ENCODE data around the gene HLCS.

The HLCS gene

DNA sequence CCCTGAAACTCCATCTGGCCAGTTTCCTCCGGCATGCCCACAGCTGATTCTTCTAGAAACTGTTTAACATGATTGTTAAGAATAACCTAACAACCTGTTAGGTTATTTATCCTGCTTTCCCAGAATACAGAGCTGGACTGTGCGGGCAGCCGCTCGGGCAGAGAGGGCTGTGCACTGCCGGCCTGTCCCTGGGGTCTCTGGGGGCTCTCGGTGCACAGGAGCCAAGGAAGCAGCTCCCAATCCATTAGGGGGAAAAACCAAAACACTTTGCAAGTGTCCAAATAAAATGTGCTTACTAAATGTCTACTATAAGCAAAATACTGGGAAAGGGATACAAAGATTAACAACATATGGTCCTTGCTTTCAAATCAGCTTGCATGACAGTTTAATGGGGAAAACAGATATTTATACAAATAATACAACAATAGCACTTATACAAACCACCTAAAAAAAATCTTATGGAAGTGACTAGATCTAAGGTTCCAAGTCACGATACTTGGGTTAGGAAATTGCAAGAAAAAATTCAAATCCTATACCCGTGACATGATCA, 50.7 kb downstream of the HLCS start:
- no peak for DNase-seq (ENCODE audit: low read depth in 2 of 2, low spot score in 1 of 2)

DNA sequence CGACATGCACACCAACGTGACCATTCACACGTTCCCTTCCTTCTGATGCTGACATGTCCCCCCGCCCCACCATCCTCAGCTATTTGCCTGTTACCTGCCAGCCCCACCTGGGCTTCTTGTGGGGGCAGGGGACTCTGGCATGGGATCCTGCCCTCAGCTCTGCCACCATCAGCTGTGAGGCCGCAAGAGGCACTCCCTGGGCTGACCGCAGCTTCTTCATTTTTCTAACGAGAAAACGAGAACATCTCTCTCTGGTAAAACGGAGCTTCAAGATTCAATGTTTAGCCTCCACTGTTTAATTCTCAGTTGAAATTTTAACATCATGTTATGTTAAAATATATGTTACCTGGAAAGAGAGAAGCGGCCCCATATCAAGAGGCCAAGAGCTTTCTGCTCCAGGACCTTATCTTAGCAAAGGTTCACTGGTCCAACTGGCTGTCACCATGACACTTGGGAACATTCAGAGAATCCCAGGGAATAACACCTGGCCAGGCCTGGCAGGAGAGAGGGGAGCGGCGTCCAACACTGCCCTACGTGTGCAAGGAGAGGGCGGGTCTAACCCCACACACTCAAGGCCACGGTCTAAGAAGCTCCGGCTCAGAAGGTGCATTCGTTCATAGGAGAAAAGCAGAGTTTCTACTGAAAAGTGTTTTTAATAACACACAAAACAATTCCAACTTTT, 51.3 kb downstream of the HLCS start:
- DNase-seq (ENCODE audit: low read depth in 2 of 2, low spot score in 1 of 2), result no peak

DNA sequence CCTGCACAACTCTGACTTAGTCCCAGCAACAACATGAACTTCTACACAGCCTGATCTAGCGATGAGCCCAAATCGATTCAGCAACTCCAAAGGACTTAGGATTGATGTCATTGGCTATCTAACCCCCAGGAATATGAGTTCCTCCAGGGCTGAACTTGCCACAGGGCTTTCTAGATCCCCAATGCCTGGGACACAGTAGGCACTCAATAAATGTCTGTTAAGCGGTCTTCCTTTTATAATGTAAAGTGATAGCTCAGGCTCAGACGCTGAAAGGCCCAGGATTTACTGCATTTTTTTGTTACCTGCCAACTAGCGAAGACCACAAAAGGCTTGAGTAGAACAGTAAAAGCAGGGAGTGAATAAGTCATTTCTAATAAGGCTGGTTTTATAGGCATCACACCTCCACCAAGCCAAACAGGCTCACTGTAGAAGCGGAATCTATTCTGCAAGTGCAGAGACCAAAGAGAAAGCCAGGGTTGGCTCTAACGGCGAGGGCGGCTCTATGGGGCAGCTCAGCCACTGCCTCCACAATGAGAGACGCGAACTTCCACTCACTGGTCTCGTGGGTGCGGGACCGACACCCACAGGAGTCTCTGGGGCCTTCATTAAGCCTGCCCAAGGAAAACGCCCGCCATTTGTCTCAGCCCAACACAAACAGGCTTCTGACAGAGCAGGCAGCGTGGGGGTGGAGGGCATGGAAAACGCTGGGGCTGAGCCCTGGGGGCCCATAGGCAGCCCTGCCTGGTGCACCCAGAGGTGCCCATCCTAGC, 52.0 kb downstream of the HLCS start:
- no peak for DNase-seq (ENCODE audit: low read depth in 2 of 2, low spot score in 1 of 2)

DNA sequence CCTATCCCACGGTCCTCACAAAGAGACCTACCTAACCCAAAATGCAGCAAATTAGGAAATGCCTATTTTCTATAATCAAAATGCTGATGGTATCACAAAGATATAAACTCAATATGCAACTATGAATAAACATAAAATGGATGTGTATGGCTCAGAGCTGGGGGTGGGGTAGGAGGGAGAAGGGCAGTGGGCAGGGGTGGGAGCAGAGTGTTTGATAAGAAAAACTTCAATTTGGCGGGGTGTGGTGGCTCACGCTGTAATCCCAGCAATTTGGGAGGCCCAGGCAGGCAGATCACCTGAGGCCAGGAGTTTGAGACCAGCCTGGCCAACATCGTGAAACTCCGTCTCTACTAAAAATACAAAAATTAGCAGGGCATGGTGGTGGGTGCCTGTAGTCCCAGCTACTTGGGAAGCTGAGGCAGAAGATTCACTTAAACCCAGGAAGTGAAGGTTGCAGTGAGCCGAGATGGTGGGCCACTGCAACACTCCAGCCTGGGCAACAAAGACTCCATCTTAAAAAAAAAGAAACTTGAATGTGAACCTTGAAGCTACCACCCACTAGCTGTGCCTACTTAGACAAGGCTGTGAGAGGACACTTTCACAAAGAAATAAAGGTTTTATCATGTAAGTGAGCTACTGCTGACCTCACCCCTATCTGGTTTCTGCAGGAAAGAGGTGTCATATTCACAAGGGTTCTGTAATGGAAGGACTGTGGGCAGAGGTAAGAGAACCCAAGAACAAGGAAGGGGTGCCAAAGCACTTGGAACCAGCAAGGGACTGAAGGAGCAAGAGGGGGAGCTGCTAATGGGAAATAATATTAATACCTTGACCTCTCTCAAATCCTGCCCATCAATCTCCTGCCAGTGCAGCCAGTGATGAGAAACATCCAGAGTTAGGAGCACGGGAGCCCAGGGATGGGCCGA, 53.0 kb downstream of the HLCS start:
- no peak for DNase-seq (ENCODE audit: low read depth in 2 of 2, low spot score in 1 of 2)

DNA sequence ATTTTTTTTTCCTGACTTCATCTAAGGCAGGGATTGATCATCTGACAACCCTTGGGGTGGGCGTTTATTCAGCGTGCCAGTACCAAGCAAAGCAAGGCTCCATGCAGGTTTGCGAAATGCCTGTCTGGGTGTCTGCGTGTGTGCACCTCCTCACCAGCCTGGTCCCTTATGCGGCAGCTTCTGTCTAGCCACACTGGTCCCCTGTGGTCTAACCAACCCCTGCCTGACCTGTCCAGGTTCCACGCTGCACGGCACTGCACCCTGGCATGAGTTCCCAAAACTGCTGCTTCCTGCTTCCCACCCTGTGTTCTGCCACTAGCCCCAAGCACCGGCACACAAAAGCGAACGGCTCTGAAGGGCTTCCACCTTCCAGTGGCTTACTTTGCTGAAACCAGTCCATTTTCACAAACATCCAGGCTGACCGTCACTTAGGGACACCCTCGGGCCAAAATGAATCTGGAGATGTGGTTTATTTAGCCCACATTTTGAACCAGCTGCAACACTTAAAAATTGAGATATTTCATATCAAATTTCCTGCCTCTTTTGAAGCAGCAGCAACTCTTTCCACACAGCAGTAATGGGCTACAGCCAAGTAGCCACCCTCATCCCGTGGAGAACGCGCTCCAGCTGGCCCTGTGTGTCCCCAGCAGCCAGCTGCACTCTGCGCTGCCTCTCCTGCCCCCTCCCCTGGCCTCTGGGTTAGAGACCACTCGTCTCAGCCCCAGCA, 55.7 kb downstream of the HLCS start:
- no peak for DNase-seq (ENCODE audit: low read depth in 2 of 2, low spot score in 1 of 2)

- no peak for DNase-seq (ENCODE audit: low read depth in 2 of 2, low spot score in 1 of 2)
These were observed 56.4 kb downstream of the HLCS start for GRCh38 chr21:36909901-36910561.

DNA sequence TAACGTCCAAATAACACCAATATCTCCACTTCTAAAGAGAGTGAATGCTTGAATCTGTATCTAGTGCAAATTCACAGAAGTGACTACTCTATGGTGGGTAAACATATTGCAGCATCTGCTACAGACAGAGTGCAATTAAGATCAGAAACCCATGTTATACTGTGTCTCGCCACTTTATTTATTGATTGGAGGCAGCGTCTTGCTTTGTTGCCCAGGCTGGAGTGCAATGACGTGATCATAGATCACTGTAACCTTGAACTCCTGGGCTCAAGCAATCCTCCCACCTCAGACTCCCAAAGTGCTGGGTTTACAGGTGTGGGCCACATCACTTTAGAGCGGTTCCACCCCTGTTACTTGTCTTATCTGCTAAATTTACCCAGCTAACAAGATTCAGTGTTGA, 57.0 kb downstream of the HLCS start:
- DNase-seq (ENCODE audit: low read depth in 2 of 2, low spot score in 1 of 2), result no peak

DNA sequence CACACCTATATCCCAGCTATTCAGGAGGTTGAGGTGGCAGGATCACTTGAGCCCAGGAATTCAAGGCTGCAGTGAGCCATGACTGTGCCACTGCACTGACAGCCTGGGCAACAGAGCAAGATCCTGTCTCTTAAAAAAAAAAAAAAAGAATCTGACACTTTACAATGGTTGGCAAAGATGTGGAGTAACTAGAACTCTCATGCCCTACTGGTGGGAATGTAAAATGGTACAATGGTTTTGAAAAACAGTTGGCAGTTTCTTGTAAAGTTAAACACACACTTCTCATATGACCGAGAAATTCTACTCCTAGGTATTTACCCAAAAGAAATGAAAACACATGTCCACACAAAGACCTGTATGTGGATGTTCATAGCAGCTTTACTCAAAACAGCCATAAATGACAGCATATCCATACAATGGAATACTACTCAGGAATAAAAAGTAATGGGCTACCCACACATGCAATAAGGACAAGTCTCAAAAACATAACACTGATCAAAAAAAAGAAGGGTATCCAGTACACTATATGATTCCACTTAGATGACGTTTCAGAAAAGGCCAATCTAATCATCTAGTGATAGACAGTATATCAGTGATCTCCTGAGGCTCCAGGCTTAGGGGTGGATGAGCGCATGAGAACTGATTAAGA, 58.1 kb downstream of the HLCS start:
- no peak for DNase-seq (ENCODE audit: low read depth in 2 of 2, low spot score in 1 of 2)

DNA sequence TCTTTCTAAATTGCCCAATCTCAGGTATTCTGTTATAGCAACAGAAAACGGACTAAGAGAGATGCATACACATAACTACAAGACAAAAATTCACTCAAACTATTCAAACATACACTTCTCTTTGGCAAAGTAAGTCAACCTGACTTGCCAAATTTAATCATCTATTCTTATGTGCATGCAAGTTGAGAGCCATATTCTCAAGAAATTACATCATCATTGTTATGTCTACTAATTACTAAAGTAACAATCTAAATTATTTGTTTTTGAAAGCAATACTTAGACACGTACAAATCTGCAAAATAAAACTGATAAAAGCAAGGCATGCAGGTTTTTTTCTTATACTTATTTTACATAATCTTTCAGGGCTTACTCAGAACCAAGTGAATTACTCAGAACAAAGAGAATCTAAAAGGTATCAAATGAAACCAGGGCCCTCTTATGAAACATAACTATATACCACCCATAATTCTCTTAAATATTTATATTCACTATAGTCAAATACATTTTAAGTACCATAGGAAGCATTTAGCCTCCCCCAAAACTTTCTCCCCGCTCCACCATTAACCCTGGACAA, 62.3 kb downstream of the HLCS start:
- no peak for DNase-seq (ENCODE audit: low read depth in 2 of 2, low spot score in 1 of 2)

DNA sequence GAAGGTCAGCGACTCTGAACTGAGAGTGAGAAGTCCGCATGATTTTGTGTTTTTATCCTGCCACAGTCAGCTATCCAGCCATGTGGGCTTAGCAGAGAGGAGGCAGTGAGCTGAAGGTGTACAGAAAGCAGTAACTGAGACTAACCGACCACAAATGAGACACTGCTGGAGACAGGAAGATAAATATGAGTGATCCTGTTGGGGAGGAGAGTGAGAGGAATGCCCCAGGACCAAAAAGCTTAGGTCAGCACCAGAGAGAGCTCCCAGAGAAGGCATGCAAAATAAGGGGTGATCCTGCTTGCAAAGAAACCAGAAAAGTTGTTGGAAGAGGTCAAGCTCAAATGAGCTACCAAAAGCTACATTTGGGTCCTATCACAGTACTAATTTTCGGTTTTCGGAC, 63.7 kb downstream of the HLCS start:
- no peak for DNase-seq (ENCODE audit: low read depth in 2 of 2, low spot score in 1 of 2)

GRCh38 chr21:36902331-36902730, 64.1 kb downstream of the HLCS start:
- DNase-seq (ENCODE audit: low read depth in 2 of 2, low spot score in 1 of 2), result no peak

- DNase-seq (ENCODE audit: low read depth in 2 of 2, low spot score in 1 of 2), result no peak
These were observed 64.9 kb downstream of the HLCS start for GRCh38 chr21:36901575-36901974.

GRCh38 chr21:36893581-36893980, 72.9 kb downstream of the HLCS start:
- no peak for DNase-seq (ENCODE audit: low read depth in 2 of 2, low spot score in 1 of 2)

DNA sequence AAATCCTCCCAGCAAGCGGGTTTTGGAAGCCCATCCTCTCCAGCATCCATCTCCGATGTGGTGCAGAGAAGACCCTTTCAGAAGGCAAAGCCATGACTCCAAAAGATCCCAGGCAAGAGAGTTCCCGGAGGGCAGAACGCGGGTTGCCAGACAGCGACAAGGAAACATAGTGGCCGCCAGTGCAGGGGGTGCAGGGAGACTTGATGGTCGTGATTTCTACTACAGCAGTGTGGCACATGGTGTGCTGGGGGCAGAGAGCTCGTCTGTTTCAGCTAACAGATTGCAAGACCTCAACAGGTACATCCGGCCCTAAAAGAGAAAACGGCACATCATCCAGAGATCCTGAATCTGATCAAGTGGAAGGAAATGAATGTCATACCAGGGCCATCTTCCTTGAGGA, 74.3 kb downstream of the HLCS start:
- DNase-seq (ENCODE audit: low read depth in 2 of 2, low spot score in 1 of 2), result no peak

DNA sequence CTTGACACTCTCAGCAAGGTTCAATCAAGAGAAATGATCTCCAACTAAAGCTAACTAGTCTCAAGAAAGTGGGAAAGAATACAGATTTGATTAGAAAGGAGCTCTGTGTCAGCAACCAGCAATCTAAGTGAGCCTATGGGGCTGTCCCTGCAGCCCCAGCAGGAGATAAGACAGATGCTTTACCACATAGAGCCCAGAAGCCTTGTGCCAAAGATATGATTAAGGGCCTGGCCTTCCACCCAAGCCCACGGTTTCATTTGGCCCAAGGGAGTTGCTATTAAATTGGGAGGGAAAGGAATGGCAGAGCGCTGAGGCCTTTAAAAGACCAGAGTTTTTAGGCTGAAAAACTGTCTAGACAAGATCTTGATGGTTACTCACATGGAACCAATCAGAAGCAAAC, 74.8 kb downstream of the HLCS start:
- no peak for DNase-seq (ENCODE audit: low read depth in 2 of 2, low spot score in 1 of 2)

DNA sequence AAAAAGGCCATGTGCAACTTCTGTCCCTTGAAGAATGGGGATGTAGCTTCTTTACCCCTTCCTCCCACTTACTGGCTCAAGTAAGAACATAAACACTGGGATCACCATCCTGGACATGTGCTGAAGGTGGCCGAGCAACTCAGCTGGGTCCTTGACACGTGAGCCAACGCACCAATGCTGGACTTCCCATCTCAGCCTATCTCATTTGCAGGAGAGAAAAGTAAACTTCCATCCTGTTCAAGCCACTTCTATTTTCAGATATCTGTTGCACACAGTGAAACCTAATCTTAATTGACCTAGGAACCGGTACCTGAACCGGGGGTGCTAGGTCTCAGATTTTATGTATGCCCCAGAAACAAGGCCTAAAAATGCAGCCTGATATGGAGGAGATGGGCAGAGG, 75.3 kb downstream of the HLCS start:
- DNase-seq (ENCODE audit: low read depth in 2 of 2, low spot score in 1 of 2), result no peak

DNA sequence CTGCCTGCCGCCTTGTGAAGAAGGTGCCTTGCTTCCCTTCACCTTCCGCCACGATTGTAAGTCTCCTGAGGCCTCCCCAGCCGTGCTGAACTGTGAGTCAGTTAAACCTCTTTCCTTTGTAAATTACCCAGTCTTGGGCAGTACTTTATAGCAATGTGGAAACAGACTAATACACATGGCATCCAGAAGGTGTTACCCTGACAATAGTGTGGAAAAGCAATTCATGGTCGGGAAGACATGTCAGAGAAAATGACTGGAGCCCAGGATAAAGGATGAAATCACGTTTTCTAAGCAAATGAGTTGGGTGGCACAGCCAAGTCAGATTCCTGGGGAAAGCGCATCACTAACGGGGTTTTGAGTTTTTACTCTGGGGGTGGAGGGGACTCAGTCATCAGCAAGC, 76.4 kb downstream of the HLCS start:
- DNase-seq (ENCODE audit: low read depth in 2 of 2, low spot score in 1 of 2), result no peak

- DNase-seq (ENCODE audit: low read depth in 2 of 2, low spot score in 1 of 2), result no peak
These were observed 77.1 kb downstream of the HLCS start for GRCh38 chr21:36889401-36889800.

- DNase-seq (ENCODE audit: low read depth in 2 of 2, low spot score in 1 of 2), result no peak
These were observed 78.0 kb downstream of the HLCS start for GRCh38 chr21:36888466-36888865.

DNA sequence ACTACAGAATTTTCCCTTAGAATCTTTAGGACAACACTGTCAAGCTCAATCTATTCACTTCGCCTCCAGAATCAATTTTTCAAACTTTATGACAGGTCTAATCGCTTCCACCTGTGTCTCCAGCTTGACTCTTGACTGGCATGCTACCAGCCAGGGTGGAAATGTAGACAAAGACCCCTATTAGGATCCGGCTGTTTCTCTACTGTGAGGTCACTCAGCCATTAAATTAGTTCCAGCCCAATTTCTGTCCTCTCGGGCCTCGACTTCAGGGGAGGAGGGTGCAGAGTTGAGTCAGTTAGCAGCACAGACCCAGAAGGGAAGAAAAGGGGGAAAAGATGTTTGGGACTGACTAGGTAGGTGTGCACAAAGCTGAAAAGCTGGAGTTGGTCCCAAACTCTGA, 78.5 kb downstream of the HLCS start:
- DNase-seq (ENCODE audit: low read depth in 2 of 2, low spot score in 1 of 2), result no peak
